GM12878 (cell line): Measurements from ENCODE around the gene CIRBP. TPM values are rescaled to one million over a fixed set of nuclear protein-coding genes. Genes with fewer than 3 reads are reported as not detected.

Source experiments
- ATAC-seq: fragments of 200-7000 bp; cut with Tn5 transposase; 3 replicates; pipeline ENCODE4 v1.9.1; 2020; ENCODE audit warnings: mild to moderate bottlenecking, moderate library complexity
- BruUV-seq: library from RNA; stranded (reverse); fragments of 400-500 nt; replicated peaks from 2 replicates; lab custom pipeline; 2021; lab: Mats Ljungman, UMichigan
- CTCF ChIA-PET: fragments of 300-600 bp; sonication (Branson Sonifier 250); formaldehyde crosslinking; extraction: SDS; loops from one replicate; lab custom pipeline; 2021; ENCODE audit warnings: inconsistent platforms; lab: Yijun Ruan, JAX
- POLR2A ChIA-PET: fragments of 350-600 bp; formaldehyde crosslinking; extraction: SDS; loops from one replicate; lab custom pipeline; 2021; ENCODE audit warnings: inconsistent platforms; lab: Charles Lee
- RAD21 ChIA-PET: fragments of 300-600 bp; sonication (Branson Sonifier 250); formaldehyde crosslinking; loops from one replicate; lab custom pipeline; 2023; ENCODE audit warnings: antibody characterized with exemption; ENCODE audit not compliant: unreplicated experiment; lab: Charles Lee
- SMC1A ChIA-PET: fragments of 300-600 bp; sonication (Branson Sonifier 250); formaldehyde crosslinking; loops from one replicate; lab custom pipeline; 2023; ENCODE audit not compliant: unreplicated experiment, uncharacterized antibody; lab: Charles Lee
- DNase-seq: peaks from one replicate; pipeline ENCODE4 v3.0.0-alpha.2; 2011; ENCODE audit warnings: low read depth, low spot score
- FAIRE-seq: peaks from 3 replicates; lab custom pipeline; 2011; peaks lifted over from hg19 to GRCh38; lab: Jason Lieb, UNC
- H2AFZ ChIP-seq: 2 replicates; pipeline ENCODE4 v1.6.0; 2011; ENCODE audit warnings: low read depth, low read length, control low read depth; ENCODE audit not compliant: control insufficient read depth
- H3K27ac ChIP-seq: 2 replicates; pipeline ENCODE4 v1.5.1; 2011; ENCODE audit warnings: control low read depth; ENCODE audit not compliant: control insufficient read depth, insufficient read depth
- H3K27me3 ChIP-seq, 2 experiments: replicated peaks in 1 of 2; 2 replicates each; pipeline versions ENCODE4 v1.6.0 to v1.6.1; 2011; ENCODE audit warnings: low read length in 1 of 2; ENCODE audit not compliant: control insufficient read depth in 2 of 2, insufficient read depth in 2 of 2
- H3K36me3 ChIP-seq, 2 experiments: 2 replicates each; pipeline ENCODE4 v1.5.1; 2011; ENCODE audit warnings: low read length in 1 of 2; ENCODE audit not compliant: control insufficient read depth in 2 of 2, insufficient read depth in 2 of 2
- H3K4me1 ChIP-seq: 2 replicates; pipeline ENCODE4 v1.6.1; 2011; ENCODE audit warnings: mild to moderate bottlenecking, low read length, moderate library complexity, mixed read lengths; ENCODE audit not compliant: control insufficient read depth, insufficient read depth
- H3K4me2 ChIP-seq: 2 replicates; pipeline ENCODE4 v1.6.0; 2011; ENCODE audit warnings: control low read depth; ENCODE audit not compliant: control insufficient read depth, insufficient read depth
- H3K4me3 ChIP-seq: fragments of 200-600 bp; sonication (generic); 2 replicates; pipeline ENCODE4 v1.5.1; 2016
- H3K79me2 ChIP-seq: 2 replicates; pipeline ENCODE4 v1.6.0; 2011; ENCODE audit warnings: low read length; ENCODE audit not compliant: control insufficient read depth, insufficient read depth
- H3K9ac ChIP-seq: 2 replicates; pipeline ENCODE4 v1.8.0; 2011; ENCODE audit warnings: low read length, control low read depth, mixed read lengths; ENCODE audit not compliant: control insufficient read depth, insufficient read depth
- H3K9me3 ChIP-seq: replicated peaks from 3 replicates; pipeline ENCODE4 v1.5.1; 2011; ENCODE audit warnings: mild to moderate bottlenecking, low read length; ENCODE audit not compliant: control insufficient read depth, insufficient read depth
- H4K20me1 ChIP-seq: 2 replicates; pipeline ENCODE4 v1.6.0; 2011; ENCODE audit not compliant: control insufficient read depth, insufficient read depth
- E2F4 ChIP-seq: IDR thresholded peaks from 2 replicates; pipeline ENCODE4 v1.6.1; 2012; ENCODE audit warnings: low read depth, low read length, improper control_type of control experiment
- FOS ChIP-seq: IDR thresholded peaks from 3 replicates; pipeline ENCODE4 v1.6.1; 2011; ENCODE audit warnings: borderline replicate concordance; ENCODE audit not compliant: insufficient read length; ENCODE audit errors: extremely low read depth
- GATAD2B ChIP-seq: fragments of 450-650 bp; conservative IDR thresholded peaks from 2 replicates; pipeline ENCODE4 v1.6.1; 2017; ENCODE audit warnings: low read depth, mild to moderate bottlenecking, moderate library complexity
- PAX5 ChIP-seq: IDR thresholded peaks from 2 replicates; pipeline ENCODE4 v1.6.1; 2011; ENCODE audit warnings: low read depth, low read length, borderline replicate concordance
- RAD21 ChIP-seq: IDR thresholded peaks from 2 replicates; pipeline ENCODE4 v1.6.1; 2011; ENCODE audit warnings: mild to moderate bottlenecking, low read depth, low read length, moderate library complexity; ENCODE audit not compliant: insufficient read depth
- RUNX3 ChIP-seq: IDR thresholded peaks from 2 replicates; pipeline ENCODE4 v1.6.1; 2012; ENCODE audit warnings: low read length, inconsistent platforms
- SPI1 ChIP-seq: IDR thresholded peaks from 2 replicates; pipeline ENCODE4 v1.6.1; 2011; ENCODE audit warnings: low read depth, mild to moderate bottlenecking, low read length, moderate library complexity, borderline replicate concordance; ENCODE audit not compliant: insufficient read depth
- TBL1XR1 ChIP-seq: IDR thresholded peaks from 2 replicates; pipeline ENCODE4 v1.6.1; 2012; ENCODE audit warnings: low read depth, low read length, improper control_type of control experiment
- ZBTB40 ChIP-seq: fragments of 450-650 bp; IDR thresholded peaks from 2 replicates; pipeline ENCODE4 v1.6.1; 2016; ENCODE audit warnings: mild to moderate bottlenecking, moderate library complexity, borderline replicate concordance
- ZSCAN29 ChIP-seq: fragments of 450-650 bp; IDR thresholded peaks from 2 replicates; pipeline ENCODE4 v1.6.1; 2017; ENCODE audit warnings: mild to moderate bottlenecking, moderate library complexity
- WGBS: methylation state at CpG from one replicate; pipeline ENCODE4 v1.1.6; 2016; ENCODE audit warnings: low lambda C conversion rate; ENCODE audit not compliant: insufficient replicate concordance, insufficient coverage; ENCODE audit errors: missing lambda C conversion rate; 5-methylcytosine and 5-hydroxymethylcytosine counted together
- in situ Hi-C: fragments of 300-500 bp; cut with MboI; formaldehyde crosslinking; loops from 9 replicates; pipeline ENCODE4 v1.14.3; 2018; ENCODE audit warnings: mixed read lengths
- intact Hi-C: fragments of 100-400 bp; cut with micrococcal nuclease; formaldehyde crosslinking; loops from one replicate; pipeline ENCODE4 v1.14.2; 2022; ENCODE audit not compliant: unreplicated experiment
- polyA plus RNA-seq, 11 experiments: library from polyadenylated mRNA; depleted of rRNA in 4 of 11; unstranded in 6 of 11; stranded (reverse) in 5 of 11; fragments of >200 nt; fragmentation: Nextera tagmentation in 4 of 11; fragmentation: Illumina TruSeq in 1 of 11; extraction: Ambion mirVana in 4 of 11; extraction: Trizol in 1 of 11; gene quantifications; 1 replicate in 1 of 11; 2 replicates in 10 of 11; pipeline versions ENCODE4 v1.2.1 to v1.2.3, GENCODE V29; 2011 to 2016; ENCODE audit warnings: inconsistent platforms in 2 of 11, missing spikeins in 2 of 11, low read depth in 1 of 11
- total RNA-seq, 4 experiments: library from RNA; depleted of rRNA in 3 of 4; stranded (reverse); fragments of >200 nt in 3 of 4; fragmentation: Illumina TruSeq in 1 of 4; extraction: Trizol in 1 of 4; gene quantifications; 2 replicates each; pipeline versions ENCODE4 v1.2.1 to v1.2.3, GENCODE V29; 2013 to 2021

The CIRBP gene
- total and polyA plus RNA-seq, 10 of the 15 experiments (the other 5 are each of a cell fraction or from before 2014, with no cell fraction given): 27.6 to 335 (median 229) TPM

- ChIA-PET CTCF (interaction anchor here (1.4 to 1.5 kb wide), 2 partner anchors 40 to 88 kb away, joined by 3 to 8 read pairs; no protein-coding TSS in a partner anchor), POLR2A (interaction anchor here (0.5 kb wide), 1 partner anchor 90 kb away, joined by 5 read pairs; no protein-coding TSS in a partner anchor)
Measured at GRCh38 chr19:1284293-1284978, 15.3 kb downstream of the CIRBP start.

More at GRCh38 chr19:1284293-1284978, 15.3 kb downstream of the CIRBP start:
- in situ Hi-C loops (no loop called here), intact Hi-C loops (no loop called here)
- no peak overlapping the region for H3K4me2 ChIP-seq
- H3K79me2 ChIP-seq: no peaks in the 10 kb centered on the region
- H3K4me3 ChIP-seq: no peak overlapping the region
- DNase-seq: no peak
- H3K27ac ChIP-seq: no peak overlapping the region
- ChIA-PET SMC1A (no interaction called here), RAD21 (no interaction called here)
- H3K27me3 ChIP-seq: peaks cover 7 to 8% of the 10 kb centered on the region in 2 experiments; a peak in 3 of 4 replicates
- H2AFZ ChIP-seq: no peak overlapping the region
- BruUV-seq: no TSS peak
- no peak for FAIRE-seq
- no peaks in the 10 kb centered on the region; the same call in 1 of the 2 replicates for H4K20me1 ChIP-seq
- H3K9ac ChIP-seq: no peak overlapping the region
- 42% methylated on average over 20 of the region's 20 CpGs for WGBS
- no peak for ATAC-seq
- TF ChIP-seq RAD21 (no peak), ZBTB40 (no peak), FOS (no peak), E2F4 (no peak), RUNX3 (no peak), TBL1XR1 (no peak), PAX5 (no peak), ZSCAN29 (no peak), SPI1 (no peak), GATAD2B (no peak)
- H3K36me3 ChIP-seq: peaks cover 4 to 5% of the 10 kb centered on the region in 2 experiments
- H3K9me3 ChIP-seq: no peaks in the 10 kb centered on the region
- H3K4me1 ChIP-seq: no peaks in the 10 kb centered on the region
